ENCODE results near the gene SIX5. TPM values are rescaled to one million over a fixed set of nuclear protein-coding genes. Genes with fewer than 3 reads are reported as not detected.

SIX5 gene
- total and polyA plus RNA-seq, 9 of the 15 experiments (the other 6 are each of a cell fraction or from before 2014, with no cell fraction given), result 1.4 to 17.2 (median 7.4) TPM; not detected in 2

GRCh38 chr19:45779231-45780145, 10.4 kb upstream of the SIX5 start (continued):
- TF ChIP-seq ZNF408 (CRISPR knock-in tag; IDR thresholded peaks at IDR 0.05; ENCODE audit: low read depth) (no peak), ARID1B (IDR thresholded peaks at IDR 0.05) (peak; percentile 44; the same call in 1 of the 2 replicates), MEF2A (IDR thresholded peaks at IDR 0.05; ENCODE audit: control insufficient read depth, low read depth, low read length) (no peak), LCOR (CRISPR knock-in tag; IDR thresholded peaks at IDR 0.05) (no peak), MGA (IDR thresholded peaks at IDR 0.05) (no peak), SIN3A (IDR thresholded peaks at IDR 0.05; ENCODE audit: borderline replicate concordance in 2 of 2, control insufficient read depth in 1 of 2, low read depth in 2 of 2, low read length in 2 of 2) (0 out of 4 replicates have a peak, but pooled peaks of 1 of the 2 experiments have one; percentile 22), TARDBP (IDR thresholded peaks at IDR 0.05) (no peak), LEF1 (IDR thresholded peaks at IDR 0.05) (0 out of 2 replicates have a peak, but pooled peaks have one; percentile 21), ZEB2 (IDR thresholded peaks at IDR 0.05) (peak; percentile 80), SOX6 (IDR thresholded peaks at IDR 0.05) (peak; percentile 58), CTBP1 (IDR thresholded peaks at IDR 0.05; ENCODE audit: borderline replicate concordance) (peak; percentile 83), RAD51 (IDR thresholded peaks at IDR 0.05; ENCODE audit: borderline replicate concordance, low read depth) (no peak), PBX2 (CRISPR knock-in tag; IDR thresholded peaks at IDR 0.05; ENCODE audit: low read depth) (peak; percentile 18; the same call in 1 of the 2 replicates), PBX2 (tag; conservative IDR thresholded peaks at IDR 0.05; ENCODE audit: low read depth) (peak; percentile 75)
